Inflammatory macrophage treated with lipopolysaccharide for 1 hour (primary cell): ENCODE results near the gene KLF11.
"Not testable (repeated sequence)": the region's sequence is repeated elsewhere in the genome, so short reads cannot be mapped to it uniquely, and the experiment has no call there.

Experiments
- DNase-seq, 2 donors: peaks; one replicate each; pipeline ENCODE4 v3.0.0-alpha.2; 2020 to 2022

The KLF11 gene

GRCh38 chr2:10009811-10010781, 33.3 kb upstream of the KLF11 start:
- no peak for DNase-seq

- DNase-seq = not testable (repeated sequence)
These were observed 32.3 kb upstream of the KLF11 start for GRCh38 chr2:10010861-10011605.

DNA sequence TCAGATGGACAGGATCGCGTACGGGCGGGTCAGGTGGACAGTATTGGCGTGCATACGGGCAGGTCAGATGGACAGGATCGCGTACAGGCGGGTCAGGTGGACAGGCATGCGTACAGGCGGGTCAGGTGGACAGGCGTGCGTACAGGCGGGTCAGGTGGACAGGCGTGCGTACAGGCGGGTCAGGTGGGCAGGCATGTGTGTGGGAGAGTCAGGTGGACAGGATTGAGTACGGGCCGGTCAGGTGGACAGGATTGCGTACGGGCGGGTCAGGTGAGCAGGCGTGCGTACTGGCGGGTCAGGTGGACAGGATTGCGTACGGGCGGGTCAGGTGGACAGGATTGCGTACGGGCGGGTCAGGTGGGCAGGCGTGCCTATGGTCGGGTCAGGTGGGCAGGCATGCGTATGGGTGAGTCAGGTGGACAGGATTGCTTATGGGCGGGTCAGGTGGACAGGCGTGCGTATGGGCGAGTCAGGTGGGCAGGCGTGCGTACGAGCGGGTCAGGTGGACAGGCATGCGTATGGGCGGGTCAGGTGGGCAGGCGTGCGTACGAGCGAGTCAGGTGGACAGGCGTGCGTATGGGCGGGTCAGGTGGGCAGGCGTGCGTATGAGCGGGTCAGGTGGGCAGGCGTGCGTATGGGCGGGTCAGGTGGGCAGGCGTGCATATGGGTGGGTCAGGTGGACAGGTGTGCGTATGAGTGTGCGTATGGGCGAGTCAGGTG, 31.6 kb upstream of the KLF11 start:
- DNase-seq = not testable (repeated sequence)

GRCh38 chr2:10012366-10012962, 30.9 kb upstream of the KLF11 start:
- not testable (repeated sequence) for DNase-seq

DNA sequence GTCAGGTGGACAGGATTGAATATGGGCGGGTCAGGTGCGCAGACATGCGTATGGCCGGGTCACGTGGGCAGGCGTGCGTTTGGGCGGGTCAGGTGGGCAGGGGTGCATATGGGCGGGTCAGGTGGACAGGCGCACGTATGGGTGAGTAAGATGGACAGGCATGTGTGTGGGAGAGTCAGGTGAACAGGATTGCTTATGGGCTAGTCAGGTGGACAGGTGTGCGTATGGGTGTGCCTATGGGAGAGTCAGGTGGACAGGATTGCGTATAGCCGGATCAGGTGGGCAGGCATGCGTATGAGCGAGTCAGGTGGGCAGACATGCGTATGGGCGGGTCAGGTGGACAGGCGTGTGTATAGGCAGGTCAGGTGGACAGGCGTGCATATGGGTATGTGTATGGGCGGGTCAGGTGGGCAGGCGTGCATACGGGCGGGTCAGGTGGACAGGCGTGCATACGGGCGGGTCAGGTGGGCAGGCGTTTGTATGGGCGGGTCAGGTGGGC, 30.3 kb upstream of the KLF11 start:
- DNase-seq = no peak

DNA sequence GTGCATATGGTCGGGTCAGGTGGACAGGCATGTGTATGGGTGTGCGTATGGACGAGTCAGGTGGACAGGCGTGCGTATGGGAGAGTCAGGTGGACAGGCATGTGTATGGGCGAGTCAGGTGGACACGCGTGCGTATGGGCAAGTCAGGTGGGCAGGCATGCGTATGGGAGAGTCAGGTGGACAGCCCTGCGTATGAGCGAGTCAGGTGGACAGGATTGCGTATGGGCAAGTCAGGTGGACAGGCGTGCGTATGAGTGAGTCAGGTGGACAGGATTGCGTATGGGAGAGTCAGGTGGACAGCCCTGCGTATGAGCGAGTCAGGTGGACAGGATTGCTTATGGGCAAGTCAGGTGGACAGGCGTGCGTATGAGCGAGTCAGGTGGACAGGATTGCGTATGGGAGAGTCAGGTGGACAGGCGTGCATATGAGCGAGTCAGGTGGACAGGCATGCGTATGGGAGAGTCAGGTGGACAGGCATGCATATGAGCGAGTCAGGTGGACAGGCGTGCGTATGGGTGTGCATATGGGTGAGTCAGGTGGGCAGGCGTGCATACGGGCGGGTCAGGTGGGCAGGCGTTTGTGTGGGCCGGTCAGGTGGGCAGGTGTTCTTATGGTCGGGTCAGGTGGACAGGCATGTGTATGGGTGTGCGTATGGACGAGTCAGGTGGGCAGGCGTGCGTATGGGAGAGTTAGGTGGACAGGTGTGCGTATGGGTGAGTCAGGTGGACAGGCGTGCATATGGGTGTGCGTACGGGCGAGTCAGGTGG, 29.5 kb upstream of the KLF11 start:
- not testable (repeated sequence) for DNase-seq

GRCh38 chr2:10014418-10015190, 28.7 kb upstream of the KLF11 start:
- DNase-seq = no peak

- not testable (repeated sequence) for DNase-seq
These were observed 27.9 kb upstream of the KLF11 start for GRCh38 chr2:10015376-10015989.

DNA sequence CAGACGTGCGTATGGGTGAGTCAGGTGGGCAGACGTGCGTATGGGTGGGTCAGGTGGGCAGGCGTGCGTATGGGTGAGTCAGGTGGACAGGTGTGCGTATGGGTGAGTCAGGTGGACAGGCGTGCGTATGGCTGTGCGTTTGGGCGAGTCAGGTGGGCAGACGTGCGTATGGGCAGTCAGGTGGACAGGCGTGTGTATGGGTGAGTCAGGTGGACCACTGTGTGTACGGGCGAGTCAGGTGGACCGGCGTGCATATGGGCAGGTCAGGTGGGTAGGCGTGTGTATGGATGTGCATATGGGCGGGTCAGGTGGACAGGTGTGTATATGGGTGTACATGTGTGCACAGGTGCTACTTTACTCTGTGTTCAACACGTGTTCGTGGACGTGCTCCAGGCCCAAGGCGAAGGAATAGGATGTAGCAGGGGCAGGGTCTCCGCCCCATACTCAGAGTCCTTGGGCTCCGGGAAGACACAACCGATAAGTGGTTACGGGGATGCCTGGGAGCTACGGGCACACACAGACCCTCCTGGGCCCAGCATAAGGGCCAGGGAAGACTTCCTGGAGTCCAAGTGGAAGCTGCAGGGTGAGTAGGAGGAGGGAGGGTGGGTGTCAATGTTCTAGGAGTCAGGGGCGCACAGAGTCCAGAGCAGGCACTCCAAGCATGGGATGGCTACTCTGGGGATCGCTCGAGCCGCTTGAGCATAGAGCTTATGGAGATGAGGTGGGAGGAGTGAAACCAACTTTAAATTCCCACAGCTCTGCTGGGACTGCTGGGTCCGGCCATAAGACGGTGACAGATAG, 27.1 kb upstream of the KLF11 start:
- DNase-seq = no peak

DNA sequence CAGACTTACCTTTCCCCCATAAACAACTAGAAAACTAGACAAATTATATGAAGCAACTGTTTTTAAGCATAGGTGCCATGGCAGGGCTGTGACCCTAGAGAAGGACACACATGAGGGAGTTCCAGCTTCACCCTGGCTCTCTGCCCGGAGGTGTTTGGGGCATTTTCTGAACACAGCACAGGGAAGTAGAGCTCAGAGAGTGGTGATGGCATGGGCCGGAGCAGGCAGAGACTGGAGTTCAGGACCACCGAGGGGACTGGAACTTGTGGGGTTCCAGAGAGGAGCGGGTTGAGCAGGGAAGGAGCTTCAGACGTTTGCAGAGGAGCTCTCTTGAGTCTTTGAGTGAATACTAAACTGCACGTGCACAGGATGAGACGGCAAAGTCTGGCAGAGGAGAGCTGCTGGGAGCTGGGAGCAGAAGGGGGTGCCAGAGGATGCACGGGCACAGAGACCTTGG, 26.5 kb upstream of the KLF11 start:
- no peak for DNase-seq

DNA sequence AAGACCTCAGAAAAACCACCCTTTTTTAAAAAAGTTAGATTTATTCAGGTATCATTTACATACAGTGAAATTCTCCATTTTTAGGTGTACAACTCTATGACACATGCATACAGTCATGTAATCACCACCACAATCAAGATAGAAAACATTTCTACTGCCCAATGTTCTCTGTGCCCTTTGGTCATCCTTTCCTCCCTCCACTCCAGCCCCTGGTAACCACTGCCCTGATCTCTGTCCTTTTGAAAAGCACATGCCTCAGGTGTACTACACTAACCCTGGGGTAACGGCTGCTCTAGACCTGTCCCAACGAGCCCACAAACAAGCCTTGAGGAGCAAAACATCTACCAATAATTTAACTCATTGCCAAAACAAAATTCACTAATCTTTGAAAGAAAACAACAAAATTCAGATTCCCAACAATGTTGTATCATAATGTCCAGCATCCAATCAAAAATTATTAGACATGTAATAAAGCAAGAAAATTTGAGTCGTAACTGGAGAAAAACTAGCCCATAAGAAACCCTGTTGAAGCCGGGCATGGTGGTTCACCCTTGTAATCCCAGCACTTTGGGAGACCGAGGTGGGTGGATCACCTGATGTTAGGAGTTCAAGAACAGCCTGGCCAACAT, 25.9 kb upstream of the KLF11 start:
- DNase-seq = no peak

DNA sequence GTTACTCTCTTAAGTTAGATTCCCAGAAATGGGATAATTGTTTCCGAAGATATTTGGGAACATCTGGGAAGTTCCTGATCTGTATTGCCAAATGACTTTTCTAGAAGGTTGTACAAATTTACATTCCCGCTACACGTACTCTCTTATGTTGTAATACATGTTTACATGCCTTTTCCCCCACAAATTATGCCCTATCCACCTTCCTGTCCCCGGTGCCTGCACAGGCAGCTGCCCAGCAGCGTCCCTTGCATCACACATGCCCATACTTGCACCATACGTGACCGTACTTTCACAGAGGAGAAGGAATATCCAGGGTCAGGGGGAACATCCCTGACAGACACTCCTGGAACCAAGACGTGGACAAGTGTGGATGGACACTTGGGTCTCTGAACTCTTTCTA, 24.2 kb upstream of the KLF11 start:
- DNase-seq = peak; percentile 53 to 55

DNA sequence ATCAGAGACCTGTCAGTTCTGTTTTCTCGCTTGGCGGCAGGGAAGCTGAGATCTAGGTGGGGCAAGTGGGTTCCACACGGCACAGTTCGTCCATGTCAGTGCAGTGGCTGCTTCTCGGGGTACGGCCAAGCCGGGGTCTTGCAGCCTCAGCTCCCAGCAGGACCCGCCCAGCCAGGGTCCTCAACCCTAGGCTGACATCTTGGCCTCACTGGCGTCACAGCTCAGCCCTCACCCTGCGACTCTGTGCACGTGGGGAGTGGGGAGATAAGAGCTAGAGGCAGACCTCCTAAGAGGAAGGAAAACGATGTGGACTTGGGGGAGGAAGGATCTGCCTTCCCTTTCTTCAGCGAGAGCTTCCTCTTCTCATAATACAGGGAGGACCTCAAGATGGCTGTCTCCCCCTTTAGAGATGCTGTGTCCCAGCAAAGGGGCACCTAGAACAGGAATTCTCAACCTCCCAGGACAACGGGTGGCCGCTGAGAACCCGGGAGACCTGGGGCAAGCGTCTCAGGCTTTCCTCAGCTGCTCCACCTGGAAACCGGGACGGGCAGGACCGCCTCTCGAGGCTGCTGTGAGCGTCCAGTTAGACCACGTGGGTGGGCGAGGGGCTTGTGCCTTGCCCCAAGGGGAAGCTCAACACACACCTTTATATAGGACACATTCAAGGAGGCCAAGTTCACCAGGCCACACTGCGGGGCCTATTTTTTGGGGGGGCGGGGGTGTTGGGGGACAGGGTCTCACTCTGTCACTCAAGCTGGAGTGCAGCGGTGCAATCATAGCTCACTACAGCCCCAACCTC, 23.5 kb upstream of the KLF11 start:
- DNase-seq = peak; percentile 35 to 42

DNA sequence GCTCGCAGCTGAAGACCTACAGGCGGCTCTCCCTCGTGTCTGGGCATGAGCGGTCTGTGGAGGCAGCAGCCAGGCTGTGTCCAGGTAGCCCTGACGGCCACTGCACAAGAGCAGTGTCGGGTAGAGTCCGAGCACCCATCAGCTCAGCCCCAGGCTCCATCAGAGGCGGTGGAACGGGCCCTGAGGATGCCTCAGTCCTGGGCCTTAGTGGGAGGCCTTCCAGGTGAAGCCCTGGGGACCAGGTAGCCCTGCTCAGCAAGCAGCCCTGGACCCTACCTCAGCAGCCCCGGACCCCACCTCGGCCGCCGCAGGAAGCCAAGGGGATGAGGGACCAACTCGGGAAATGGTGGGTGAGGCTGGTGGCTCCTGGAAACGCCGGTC, 21.3 kb upstream of the KLF11 start:
- no peak for DNase-seq

DNA sequence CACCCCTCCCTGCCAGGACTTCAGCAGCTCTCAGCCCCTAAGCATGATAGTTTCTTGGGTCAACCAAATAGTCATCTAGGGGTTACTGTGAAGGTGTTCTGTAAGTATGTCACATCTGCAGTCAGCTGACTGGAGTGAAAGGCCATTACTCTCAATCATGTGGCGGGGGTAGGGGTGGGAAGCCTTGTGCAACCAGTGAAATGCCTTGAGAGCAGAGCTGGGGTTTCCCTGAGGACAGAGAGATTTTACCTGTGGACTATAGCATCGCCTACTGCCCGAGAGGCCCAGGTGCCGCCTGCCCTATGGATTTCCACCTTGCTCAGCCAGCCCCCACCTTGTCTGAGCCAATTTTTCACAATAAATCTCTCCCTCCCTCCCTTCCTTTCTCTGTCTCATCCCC, 20.9 kb upstream of the KLF11 start:
- peak in 1 of 2 donors; percentile 71 for DNase-seq

DNA sequence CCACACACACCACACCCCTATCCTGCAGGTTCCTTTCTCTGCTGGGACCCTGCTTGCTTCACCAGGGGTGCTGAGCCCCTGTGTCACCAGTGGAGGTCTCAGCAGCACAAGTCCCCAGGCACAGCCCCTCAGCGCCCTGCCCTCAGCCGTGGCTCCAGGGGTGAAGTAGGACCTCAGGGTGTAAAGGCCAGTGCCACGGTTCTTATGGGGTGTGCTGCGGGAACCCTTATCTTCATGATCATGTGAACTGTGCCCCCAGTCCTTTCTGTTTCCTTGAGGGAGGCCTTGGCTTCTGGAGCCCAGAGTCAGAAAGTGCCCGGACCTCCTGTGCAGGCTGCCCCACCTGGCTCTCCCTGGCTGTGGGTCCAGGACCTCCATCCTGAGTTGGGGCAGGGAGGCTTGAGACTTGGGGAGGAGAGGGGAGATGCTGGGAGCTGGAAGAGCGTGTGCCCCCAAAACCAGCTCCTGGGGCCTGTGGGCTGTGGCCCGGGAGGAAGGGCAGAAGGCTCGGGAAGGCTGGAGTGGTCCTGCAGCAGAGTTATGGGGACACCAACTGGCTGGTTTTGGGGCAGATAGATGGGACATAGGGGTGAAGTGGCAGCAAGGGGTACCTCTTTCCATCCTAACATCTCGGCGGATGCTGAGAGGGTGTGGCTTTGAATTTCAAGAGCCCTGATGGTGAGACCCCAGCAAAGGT, 20.2 kb upstream of the KLF11 start:
- no peak for DNase-seq

GRCh38 chr2:10026940-10027569, 16.3 kb upstream of the KLF11 start:
- no peak for DNase-seq
